K562 (cell line): Measurements from ENCODE around the gene GPER1.

Source experiments
- BRD9 ChIP-seq: fragments of 450-650 bp; IDR thresholded peaks from 2 replicates; pipeline ENCODE4 v1.6.1; 2018; ENCODE audit warnings: low read depth; ENCODE audit not compliant: partially characterized antibody
- CBX5 ChIP-seq: IDR thresholded peaks from 2 replicates; pipeline ENCODE4 v1.6.1; 2014; ENCODE audit warnings: low read depth, borderline replicate concordance
- CHD2 ChIP-seq: IDR thresholded peaks from 2 replicates; pipeline ENCODE4 v1.6.1; 2011; ENCODE audit warnings: low read depth, low read length
- GABPA ChIP-seq: fragments of 200-800 bp; sonication (Bioruptor generic); conservative IDR thresholded peaks from 2 replicates; pipeline ENCODE4 v1.6.1; 2016; ENCODE audit warnings: low read depth, missing genetic modification characterization, missing compliant biosample characterization
- HNRNPLL ChIP-seq: fragments of 200-400 bp; formaldehyde crosslinking; IDR thresholded peaks from 2 replicates; pipeline ENCODE4 v1.6.1; 2017; ENCODE audit warnings: low read length, low read depth, mild to moderate bottlenecking; ENCODE audit not compliant: poor library complexity, severe bottlenecking
- PHF20 ChIP-seq: fragments of 450-650 bp; IDR thresholded peaks from 2 replicates; pipeline ENCODE4 v1.6.1; 2018; ENCODE audit not compliant: partially characterized antibody
- POLR2A ChIP-seq: fragments of 450-650 bp; conservative IDR thresholded peaks from 2 replicates; pipeline ENCODE4 v1.6.1; 2016
- RBBP5 ChIP-seq: fragments of 200-600 bp; sonication (generic); IDR thresholded peaks from 2 replicates; pipeline ENCODE4 v1.6.1; 2012; ENCODE audit warnings: borderline replicate concordance, mild to moderate bottlenecking, low read length, control low read depth, inconsistent platforms; ENCODE audit not compliant: insufficient read depth, poor library complexity, severe bottlenecking
- SP1 ChIP-seq: sonication (generic); formaldehyde crosslinking; IDR thresholded peaks from 2 replicates; pipeline ENCODE4 v1.8.1; 2022; ENCODE audit warnings: mild to moderate bottlenecking, missing genetic modification reagents
- TF ChIP-seq, protein P1 (sequence below): sonication (generic); formaldehyde crosslinking; IDR thresholded peaks from 2 replicates; pipeline ENCODE4 v1.8.0; 2022; ENCODE audit warnings: mild to moderate bottlenecking, missing genetic modification reagents
- TF ChIP-seq, protein P2 (sequence below), 2 experiments: fragments of 450-650 bp; IDR thresholded peaks; 2 replicates each; pipeline ENCODE4 v1.6.1; 2016; ENCODE audit warnings: mild to moderate bottlenecking in 2 of 2, borderline replicate concordance in 1 of 2, low read depth in 1 of 2, moderate library complexity in 1 of 2
- TF ChIP-seq, protein P3 (sequence below): sonication (generic); IDR thresholded peaks from 2 replicates; pipeline ENCODE4 v1.6.1; 2016

DNA sequence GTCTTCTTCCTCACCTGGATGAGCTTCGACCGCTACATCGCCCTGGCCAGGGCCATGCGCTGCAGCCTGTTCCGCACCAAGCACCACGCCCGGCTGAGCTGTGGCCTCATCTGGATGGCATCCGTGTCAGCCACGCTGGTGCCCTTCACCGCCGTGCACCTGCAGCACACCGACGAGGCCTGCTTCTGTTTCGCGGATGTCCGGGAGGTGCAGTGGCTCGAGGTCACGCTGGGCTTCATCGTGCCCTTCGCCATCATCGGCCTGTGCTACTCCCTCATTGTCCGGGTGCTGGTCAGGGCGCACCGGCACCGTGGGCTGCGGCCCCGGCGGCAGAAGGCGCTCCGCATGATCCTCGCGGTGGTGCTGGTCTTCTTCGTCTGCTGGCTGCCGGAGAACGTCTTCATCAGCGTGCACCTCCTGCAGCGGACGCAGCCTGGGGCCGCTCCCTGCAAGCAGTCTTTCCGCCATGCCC is 4.3 kb downstream of the GPER1 start:
- TF ChIP-seq GABPA (tag) = no peak
- TF ChIP-seq CBX5 = no peak
- TF ChIP-seq, protein P1, sequence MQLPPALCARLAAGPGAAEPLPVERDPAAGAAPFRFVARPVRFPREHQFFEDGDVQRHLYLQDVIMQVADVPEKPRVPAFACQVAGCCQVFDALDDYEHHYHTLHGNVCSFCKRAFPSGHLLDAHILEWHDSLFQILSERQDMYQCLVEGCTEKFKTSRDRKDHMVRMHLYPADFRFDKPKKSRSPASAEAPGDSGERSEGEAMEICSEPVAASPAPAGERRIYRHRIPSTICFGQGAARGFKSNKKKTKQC (CRISPR knock-in tag) = no peak
- no peak for TF ChIP-seq CHD2
- TF ChIP-seq RBBP5 = no peak
- TF ChIP-seq POLR2A = no peak
- TF ChIP-seq HNRNPLL = no peak
- TF ChIP-seq BRD9 = no peak
- TF ChIP-seq, protein P2, sequence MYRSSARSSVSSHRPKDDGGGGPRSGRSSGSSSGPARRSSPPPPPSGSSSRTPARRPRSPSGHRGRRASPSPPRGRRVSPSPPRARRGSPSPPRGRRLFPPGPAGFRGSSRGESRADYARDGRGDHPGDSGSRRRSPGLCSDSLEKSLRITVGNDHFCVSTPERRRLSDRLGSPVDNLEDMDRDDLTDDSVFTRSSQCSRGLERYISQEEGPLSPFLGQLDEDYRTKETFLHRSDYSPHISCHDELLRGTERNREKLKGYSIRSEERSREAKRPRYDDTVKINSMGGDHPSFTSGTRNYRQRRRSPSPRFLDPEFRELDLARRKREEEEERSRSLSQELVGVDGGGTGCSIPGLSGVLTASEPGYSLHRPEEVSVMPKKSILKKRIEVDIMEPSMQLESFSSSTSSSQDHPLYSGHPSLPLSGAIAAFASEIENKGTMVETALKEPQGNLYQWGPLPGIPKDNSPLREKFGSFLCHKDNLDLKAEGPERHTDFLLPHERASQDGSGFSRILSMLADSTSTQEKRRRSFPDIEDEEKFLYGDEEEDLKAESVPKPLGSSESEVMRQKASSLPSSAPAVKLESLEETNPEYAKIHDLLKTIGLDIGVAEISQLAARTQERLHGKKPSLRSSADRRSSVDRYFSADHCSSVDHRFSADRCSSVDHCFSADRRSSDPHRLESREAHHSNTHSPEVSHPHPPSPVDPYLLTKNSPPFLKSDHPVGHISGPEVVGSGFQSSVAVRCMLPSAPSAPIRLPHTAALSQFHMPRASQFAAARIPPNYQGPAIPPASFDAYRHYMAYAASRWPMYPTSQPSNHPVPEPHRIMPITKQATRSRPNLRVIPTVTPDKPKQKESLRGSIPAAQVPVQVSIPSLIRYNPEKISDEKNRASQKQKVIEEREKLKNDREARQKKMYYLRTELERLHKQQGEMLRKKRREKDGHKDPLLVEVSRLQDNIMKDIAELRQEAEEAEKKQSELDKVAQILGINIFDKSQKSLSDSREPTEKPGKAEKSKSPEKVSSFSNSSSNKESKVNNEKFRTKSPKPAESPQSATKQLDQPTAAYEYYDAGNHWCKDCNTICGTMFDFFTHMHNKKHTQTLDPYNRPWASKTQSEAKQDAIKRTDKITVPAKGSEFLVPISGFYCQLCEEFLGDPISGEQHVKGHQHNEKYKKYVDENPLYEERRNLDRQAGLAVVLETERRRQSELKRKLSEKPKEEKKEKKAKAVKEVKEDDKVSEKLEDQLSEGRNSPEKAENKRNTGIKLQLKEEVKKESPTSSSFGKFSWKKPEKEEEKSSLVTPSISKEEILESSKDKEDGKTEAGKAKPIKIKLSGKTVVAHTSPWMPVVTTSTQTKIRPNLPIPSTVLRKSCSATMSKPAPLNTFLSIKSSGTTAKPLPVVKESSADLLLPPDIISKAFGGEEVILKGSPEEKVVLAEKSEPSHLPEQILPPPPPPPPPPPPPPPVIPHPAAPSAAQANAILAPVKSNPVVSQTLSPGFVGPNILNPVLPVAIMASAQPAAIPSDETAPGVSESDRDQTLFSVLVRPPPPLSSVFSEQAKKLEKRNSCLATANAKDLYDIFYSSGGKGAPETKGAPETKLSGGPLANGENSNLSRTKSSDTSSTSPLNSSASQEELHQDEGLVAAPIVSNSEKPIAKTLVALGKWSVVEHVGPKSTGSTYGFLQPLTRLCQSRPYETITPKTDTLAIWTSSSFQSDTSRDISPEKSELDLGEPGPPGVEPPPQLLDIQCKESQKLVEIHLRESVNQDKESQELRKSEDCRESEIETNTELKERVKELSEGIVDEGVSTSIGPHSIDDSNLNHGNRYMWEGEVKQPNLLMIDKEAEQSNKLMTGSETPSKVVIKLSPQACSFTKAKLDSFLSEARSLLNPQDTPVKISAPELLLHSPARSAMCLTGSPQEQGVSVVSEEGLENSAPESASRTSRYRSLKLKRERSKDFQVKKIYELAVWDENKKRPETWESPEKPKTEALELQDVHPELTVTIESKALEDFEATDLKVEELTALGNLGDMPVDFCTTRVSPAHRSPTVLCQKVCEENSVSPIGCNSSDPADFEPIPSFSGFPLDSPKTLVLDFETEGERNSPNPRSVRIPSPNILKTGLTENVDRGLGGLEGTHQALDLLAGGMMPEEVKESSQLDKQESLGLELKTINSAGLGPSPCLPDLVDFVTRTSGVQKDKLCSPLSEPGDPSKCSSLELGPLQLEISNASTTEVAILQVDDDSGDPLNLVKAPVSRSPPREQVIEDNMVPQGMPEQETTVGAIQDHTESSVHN (IDR thresholded peaks at IDR 0.05; ENCODE audit: borderline replicate concordance in 1 of 2, low read depth in 1 of 2) = no peak
- TF ChIP-seq PHF20 = no peak
- no peak for TF ChIP-seq SP1 (CRISPR knock-in tag)
- TF ChIP-seq, protein P3, sequence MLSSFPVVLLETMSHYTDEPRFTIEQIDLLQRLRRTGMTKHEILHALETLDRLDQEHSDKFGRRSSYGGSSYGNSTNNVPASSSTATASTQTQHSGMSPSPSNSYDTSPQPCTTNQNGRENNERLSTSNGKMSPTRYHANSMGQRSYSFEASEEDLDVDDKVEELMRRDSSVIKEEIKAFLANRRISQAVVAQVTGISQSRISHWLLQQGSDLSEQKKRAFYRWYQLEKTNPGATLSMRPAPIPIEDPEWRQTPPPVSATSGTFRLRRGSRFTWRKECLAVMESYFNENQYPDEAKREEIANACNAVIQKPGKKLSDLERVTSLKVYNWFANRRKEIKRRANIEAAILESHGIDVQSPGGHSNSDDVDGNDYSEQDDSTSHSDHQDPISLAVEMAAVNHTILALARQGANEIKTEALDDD = no peak
